SH-SY5Y (cell line): ENCODE measurements around the gene LRRIQ3.

Source experiments
- GATA2 ChIP-seq: IDR thresholded peaks from 2 replicates; pipeline ENCODE4 v1.6.1; 2011; ENCODE audit warnings: mild to moderate bottlenecking, low read depth, low read length
- GATA3 ChIP-seq: IDR thresholded peaks from 2 replicates; pipeline ENCODE4 v1.6.1; 2011; ENCODE audit warnings: low read depth, mild to moderate bottlenecking, low read length, moderate library complexity

DNA sequence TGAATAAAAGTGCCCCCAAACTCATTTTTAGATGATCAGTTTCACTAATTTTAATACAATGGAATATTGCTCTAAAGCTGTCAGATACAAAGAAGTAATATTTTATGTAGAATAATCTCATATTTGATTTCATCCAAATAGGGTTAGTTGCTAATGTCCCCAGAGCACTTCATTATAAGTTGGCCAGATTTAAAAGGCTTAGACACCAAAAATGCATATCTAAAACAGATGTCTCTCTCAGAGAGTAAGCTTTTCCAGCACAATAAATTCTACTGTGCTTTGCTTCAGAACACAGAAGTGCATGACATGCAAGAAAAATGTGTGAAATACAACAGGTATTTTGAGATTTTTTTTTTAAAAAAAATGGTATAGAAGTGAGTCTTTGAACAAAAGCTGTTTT lies 194.2 kb downstream of the LRRIQ3 start:
- TF ChIP-seq GATA2 (no peak), GATA3 (no peak)
